Measurements from ENCODE around the gene IGFLR1.
"Not testable (repeated sequence)": the region's sequence is repeated elsewhere in the genome, so short reads cannot be mapped to it uniquely, and the experiment has no call there.

Gene IGFLR1

DNA sequence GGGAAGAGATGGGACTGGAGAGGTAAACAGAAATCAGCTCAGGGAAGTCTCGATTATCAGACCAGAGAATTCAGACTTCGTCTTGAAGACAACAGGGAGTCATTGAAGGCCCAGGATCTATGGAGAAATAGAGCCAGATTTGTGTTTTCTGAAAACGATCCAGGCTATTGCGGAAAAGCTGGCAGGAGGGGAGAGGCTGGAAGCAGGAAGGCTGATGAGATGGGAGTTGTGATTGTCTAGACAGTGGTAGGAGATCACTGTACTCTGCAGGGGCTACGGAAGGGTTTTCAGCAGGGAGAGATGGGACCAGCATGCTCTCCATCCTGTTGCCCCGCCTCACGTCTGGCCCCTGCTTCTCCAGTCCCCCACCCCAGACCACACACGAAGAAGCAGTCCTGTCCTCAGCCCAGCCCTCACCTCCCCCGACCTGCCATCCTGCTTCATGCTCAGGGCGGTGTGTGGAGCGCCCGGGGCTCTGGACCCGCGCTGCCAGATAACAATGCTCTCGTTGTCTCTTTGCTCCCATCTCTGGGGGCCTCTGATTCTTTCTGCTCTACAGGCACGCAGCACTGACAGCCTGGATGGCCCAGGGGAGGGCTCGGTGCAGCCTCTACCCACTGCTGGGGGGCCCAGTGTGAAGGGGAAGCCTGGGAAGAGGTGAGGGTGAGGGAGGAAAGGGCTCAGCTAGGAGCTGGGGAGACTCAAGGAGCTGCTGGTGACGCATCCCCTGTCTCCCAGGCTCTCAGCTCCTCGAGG, 35.0 kb upstream of the IGFLR1 start:
- no peak for DNase-seq (ENCODE audit: low read depth)

DNA sequence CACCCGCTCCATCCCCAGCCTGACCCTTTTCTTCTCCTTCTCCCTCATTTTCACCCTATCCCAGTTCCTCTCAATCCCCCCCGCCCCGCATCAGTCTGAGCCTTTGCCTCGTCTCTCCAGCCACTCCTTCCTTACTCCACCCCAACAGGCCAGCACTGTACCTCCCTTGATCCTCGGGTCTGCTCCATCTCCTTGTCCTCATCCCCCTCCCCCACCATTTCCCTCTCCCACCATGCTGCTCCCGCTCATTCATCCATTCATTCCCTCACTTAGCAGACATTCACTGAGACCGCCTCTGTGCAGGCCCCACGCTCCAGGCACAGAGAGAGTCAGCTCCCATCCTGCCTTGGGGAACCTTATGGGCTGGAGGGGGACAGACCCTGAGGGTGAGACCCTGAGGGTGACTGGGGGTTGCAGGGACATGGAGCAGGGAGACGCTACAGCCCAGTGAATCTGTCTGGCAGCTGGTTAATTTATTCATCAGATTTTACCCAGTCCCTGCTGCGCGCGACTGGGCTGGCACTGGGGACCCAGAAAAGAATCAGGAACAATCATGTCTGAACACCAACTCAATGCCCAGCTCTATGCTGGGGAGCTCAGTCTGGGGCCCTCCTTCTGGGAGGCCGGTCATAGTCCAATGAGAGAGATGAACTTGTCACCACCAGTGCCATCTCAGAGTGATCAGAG, 34.0 kb upstream of the IGFLR1 start:
- no peak for DNase-seq (ENCODE audit: low read depth)

DNA sequence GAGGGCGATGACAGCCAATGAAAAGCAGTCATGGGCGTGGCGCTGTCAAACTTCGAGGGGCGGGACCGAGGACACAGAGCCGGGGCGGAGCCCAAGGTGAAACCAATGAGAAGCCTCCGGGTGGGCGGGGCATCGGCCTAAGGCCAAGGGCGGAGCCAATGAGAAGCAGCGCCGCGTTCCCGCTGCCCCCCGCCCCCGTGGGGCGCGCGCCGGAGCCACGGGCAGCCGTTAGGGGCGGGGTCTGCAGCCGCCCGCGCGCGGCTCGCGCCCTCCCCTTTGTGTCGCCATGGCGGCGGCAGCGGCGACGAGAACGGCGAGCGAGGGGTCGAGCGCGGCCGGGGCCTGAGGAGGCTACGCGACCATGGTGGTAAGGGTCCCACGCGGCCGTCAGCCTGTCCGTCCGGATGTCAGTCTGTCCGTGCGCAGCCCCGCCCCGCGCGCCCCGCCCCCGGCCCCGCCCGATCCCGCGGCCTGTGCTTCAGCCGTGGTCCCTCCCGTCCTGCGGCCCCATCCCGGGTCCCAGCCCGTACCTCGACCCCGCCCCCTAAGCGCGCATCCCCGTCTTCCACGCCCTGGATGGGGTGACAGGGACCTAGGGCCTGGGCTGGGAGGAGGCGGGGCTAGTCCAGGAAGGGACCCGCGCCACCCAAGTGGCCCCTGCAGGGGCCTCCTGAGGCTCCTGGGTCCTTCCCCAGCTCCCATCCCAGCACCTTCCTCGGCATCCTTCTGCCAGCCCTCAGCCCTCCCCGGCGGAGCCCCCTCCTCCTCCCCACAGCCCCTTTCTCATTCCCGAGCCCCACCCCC, 33.2 kb upstream of the IGFLR1 start, which contains the start of gene ARHGAP33:
TSS of gene ARHGAP33 (plus strand) at position 267 of the 804 bp plus-strand sequence. CDS start at position 362, 95 bp downstream.
- peak; percentile 95 for DNase-seq (ENCODE audit: low read depth)

DNA sequence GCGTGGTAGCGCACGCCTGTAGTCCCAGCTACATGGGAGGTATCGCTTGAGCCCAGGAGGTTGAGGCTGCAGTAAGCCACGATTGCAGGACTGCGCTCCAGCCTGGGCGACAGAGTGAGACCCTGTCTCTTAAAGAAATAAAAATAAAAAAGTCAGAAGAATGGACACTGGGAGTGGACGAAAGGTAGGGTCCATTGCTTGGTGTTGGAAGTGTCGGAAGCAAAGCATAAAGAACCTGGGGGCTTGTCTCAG, 32.7 kb upstream of the IGFLR1 start:
- DNase-seq (ENCODE audit: low read depth): no peak

DNA sequence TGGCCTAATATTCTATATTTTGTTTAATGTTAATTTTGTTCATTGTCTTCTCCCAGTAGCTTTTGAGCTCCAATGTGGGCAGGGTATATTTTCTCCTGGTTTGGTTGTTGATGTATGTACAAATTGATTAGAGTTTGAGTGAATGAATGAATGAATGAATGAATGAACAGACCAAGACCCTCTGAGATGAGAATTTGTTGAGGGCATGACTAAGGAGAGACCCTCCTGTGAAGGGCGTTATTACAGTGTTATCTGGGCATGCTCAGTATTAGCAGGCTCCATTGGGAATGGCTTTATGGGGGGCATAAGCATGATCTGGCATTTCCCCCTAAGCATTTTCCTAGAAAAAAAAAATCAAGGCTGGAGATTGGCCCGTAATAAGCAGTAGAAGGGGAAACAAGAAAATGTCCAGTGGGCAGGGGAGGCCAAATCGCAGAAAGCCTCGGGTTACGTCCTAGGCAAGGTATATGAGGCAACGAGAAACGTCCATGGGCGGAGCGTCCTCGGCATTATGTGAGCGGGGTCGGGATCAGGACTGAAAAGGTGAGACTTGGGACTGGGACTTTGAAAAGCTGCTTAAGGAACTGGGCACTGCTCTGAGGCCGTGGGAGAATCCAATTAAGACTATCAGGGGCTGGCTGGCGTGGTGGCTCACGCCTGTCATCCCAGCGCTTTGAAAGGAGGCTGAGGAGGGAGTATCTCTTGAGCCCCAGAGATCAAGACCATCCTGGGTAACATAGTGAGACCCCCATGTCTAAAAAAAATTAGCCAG, 32.2 kb upstream of the IGFLR1 start:
- DNase-seq (ENCODE audit: low read depth): no peak

DNA sequence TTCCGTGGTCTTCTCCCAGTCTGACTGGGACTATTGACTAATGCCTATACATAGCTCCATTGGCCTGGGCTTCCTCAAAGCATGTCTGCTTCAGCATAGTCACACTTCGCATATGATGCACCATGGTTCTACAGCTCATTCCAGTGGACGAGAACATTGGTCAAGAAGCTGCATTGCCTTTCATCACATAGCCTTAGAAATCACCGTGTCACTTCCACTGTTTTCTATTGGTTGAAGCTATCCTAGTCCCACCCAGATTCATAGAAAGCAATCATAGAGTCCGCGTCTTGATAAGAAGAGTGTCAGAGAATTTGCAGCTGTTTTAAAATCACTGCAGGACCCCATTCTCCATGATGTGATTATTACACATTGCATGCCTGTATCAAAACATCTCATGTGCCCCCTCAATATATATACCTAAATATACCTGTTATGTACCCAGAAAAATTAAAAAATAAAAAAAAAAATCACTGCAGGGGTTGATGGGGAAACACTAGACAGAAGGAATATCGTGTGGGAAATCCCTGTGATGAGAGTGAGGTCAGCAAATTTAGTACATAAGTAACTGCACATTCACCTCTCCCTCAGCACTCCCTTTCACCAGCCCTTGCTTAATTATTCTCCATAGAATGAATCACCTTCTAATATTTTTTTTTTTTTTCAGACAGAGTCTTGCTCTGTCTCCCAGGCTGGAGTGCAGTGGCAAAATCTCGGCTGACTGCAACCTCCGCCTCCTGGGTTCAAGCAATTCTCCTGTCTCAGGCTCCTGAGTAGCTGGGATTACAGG, 31.0 kb upstream of the IGFLR1 start:
- no peak for DNase-seq (ENCODE audit: low read depth)

DNA sequence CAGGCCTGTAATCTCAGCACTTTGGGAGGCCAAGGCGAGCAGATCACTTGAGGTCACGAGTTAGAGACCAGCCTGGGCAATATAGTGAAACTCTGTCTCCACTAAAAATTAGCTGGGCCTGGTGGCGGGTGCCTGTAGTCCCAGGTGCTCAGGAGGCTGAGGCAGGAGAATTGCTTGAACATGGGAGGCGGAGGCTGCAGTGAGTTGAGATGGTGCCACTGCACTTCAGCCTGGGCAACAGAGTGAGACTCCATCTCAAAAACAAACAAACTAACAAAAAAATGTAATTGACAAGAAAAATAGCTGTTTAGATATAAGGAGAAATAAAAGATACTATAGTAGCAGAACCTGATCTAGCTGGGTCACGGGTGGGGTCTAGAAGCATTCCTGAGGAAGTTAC, 30.1 kb upstream of the IGFLR1 start:
- DNase-seq (ENCODE audit: low read depth): not testable (repeated sequence)

DNA sequence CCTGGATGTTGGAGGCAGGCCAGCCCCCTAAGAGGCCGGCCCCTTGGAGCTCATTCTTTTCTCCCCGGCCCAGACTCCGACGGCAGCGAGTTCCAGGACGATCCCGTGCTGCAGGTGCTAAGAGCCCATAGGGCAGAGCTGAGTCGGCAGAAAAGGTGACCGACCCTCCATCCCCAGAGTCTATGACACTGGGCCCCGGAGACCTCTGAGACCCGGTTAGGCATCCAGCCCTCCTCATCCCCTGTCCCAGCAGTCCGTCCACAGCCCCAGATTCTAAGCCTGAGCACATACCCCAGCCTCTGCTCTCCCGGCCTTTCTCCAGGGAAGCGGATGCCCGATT, 25.8 kb upstream of the IGFLR1 start:
- no peak for DNase-seq (ENCODE audit: low read depth)

DNA sequence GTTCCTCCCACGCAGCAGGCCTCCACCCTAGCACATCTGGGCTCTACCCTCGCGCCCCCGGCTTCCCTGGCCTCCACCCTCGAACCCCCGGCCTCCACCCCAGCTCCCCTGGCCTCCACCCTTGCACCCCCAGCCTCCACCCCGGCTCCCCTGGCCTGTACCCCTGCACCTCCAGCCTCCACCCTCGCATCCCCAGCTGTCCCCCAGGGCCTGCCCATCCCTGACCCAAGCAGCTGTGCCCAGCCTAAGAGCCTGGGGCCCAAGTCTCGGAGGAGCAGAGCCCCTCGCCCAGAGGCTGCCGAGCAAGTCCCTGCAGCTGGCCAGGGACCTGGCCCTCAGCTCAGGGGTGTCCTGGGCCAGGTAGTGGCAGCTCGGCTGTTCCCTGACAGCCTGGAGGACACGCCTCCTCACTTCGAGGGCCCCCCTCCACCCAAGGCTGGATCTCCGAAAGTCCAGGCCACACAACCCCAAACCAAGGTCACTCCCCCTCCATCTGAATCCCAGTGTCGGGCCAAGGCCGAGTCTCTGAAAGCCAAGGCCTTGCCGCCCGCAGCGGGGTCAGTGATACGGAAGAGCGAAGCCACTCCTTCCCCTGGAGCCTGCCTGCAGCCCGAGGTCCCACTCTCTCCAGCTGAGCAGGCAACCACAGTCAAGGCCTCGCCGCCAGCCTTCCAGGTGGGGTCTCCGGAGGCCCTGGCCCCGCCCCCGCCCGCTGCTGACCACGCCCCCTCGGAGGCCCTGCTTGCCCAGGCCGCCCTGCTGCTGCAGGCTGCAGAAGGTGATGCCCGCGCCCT, 25.2 kb upstream of the IGFLR1 start:
- no peak for DNase-seq (ENCODE audit: low read depth)

DNA sequence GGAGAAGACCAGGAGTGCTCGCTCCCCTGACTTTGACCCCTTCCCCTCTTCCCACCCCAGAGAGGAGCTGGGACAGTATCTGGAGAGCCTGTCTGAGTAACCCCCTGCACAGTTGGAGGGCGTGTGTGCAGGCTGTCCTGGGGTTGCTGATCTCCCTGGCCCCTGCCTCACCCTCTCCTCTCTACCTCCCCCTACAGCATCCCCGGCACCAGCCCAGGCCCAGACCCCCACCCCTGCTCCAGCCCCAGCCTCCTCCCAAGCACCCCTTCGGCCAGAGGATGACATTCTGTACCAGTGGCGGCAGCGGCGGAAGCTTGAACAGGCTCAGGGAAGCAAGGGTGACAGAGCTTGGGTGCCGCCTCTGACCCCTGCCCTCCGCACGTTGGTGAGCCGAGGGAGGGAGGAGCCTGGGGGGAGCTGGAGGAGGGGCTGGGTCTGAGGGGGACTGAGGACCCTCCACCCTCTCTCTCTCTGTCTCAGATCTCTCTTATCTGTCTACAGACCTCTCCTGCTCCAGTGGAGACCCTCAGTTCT, 24.4 kb upstream of the IGFLR1 start:
- DNase-seq (ENCODE audit: low read depth): no peak

DNA sequence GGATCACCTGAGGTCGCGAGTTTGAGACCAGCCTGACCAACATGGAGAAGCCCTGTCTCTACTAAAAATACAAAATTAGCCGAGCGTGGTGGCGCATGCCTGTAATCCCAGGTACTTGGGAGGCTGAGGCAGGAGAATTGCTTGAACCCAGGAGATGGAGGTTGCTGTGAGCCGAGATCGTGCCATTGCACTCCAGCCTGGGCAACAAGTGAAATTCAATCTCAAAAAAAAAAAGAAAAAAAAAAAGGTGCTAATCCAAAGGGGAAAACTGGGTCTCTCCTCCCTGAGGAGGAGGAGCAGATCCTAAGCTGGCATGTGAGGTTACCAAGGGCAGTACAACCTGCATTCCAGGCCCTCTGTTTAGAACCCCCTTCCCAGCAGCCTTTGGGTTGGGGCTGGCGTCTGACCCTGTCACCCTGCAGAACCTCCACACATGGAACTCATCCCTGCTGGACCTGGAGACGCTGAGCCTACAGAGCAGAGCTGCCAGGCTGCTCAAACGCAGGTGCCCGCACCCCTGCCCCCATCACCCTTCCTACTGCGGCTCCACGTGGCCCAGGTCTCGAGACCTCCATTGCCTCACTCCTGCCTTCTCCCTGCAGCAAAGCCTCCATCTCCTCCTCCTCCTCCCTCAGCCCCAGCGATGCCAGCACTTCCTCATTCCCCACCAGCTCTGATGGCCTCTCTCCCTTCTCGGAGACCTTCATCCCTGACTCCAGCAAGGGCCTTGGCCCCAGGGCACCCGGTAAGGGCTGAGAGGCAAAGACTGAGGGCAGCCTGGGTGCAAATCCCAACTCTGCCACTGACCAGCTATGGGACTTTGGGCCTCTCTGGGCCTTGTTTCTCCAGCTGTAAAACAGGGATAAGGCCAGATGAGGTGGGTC, 22.4 kb upstream of the IGFLR1 start:
- no peak for DNase-seq (ENCODE audit: low read depth)

DNA sequence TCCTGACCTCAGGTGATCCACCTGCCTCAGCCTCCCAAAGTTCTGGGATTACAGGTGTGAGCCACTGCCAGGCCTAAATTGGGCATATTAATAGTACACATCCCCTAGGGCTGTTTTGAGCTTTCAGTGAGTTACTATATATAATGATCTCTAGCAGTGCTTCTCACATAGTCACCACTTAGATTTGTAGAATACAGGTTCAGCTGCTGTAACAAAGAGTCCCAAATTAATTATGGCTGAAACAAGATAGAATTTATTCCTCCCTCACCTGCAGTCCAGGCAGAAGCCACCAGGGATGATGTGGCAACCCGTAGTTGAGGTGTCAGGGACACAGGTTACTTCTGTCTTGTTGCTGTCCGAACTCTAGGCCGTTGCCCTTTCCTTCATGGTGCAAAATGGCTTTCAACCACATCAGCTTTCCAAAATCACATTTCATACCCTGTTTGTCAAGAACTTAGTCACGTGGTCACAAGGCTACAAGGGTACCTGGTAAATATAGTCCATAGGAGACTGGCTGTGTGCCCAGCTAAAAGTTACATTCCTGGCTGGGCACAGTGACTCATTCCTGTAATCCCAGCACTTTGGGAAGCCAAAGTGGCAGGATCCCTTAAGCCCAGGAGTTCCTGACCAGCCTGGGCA, 18.6 kb upstream of the IGFLR1 start:
- no peak for DNase-seq (ENCODE audit: low read depth)

DNA sequence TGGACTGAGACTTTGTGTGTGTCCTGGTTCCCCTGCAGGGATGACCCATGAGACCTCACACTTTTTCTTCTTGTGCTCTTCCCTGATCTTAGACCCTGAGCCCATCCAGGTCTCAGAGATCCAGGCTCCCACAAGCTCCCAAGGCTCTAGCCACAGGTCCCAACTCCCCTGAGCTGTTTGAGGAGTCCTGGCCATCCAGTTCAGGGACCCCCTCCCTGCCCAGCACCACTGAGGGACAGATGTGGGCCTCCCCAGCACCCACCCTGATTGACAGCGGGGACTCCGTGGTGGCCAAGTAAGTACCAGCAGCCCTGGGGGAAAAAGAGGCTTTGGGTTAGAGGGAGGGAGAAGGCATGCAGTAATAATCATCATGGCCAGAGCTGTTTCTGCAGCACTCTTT, 17.4 kb upstream of the IGFLR1 start:
- no peak for DNase-seq (ENCODE audit: low read depth)

DNA sequence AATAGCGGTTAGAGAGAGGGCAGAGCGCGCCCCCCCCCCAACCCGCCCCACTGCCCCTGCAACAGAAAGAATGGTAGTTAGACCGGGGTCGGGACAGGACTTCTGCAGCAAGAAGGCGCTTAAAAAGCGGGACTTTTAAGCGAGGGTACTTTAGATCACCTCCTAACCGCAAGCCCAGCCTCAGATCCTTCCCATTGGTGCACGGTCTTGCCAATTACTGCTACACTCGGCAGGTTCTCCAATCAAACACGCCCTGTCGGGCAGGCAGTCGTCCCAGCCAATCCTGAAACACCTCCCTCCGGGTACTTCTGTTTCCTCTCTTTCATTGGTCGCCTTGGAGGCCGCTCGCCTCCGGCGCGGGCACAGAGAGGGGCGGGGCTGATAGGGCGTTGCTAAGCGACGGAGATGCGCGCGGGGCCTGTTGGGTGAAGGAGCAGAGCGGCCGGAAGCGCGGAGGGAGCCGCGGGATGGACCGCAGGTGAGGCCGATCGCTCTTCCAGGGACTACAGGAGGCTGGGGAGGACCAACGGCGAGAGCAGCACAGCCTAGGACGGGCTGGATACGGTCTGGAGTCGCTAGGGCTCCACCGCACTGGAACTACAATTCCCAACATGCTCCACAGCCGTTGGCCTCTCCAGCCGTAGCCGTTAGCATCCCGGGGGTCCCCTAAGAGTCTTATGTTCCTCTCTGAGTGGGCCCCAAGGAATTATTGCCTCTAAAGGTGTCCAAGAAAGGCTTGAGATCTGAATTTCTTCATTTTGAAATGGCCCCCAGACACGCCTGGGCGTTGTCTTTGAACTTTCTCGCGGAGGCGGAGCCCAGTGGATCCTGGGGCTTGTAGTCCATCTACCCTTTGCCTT, 15.7 kb upstream of the IGFLR1 start, which contains the start of gene PROSER3:
TSS of gene PROSER3 (plus strand) at position 428 of the 860 bp plus-strand sequence. CDS start at position 468, 40 bp downstream.
- peak; percentile 98 for DNase-seq (ENCODE audit: low read depth)

DNA sequence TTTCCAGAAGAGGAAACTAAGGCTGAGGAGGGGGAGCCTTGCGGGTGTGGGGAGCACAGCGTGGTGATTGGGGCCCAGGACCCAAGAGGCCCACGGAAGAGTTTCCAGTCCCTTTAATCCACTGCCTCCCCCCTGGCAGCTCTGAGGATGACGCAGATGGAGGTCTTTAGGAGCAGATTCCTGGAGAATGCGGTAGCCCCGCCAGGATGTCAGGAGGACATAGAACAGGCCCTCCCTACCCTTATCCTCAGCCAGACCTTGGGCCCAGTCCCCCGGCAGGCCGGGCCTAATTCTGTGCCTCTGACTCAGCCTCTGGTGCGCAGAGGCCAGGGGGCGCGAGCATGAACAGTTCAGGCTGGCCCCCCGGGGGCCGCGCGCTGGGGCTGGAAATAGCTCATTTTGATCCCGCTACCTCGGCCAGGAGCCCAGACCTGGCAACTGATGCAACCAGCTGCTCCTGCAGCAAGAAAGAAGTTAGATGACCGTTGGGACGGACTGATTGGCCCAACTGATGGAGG, 15.0 kb upstream of the IGFLR1 start:
- no peak for DNase-seq (ENCODE audit: low read depth)

DNA sequence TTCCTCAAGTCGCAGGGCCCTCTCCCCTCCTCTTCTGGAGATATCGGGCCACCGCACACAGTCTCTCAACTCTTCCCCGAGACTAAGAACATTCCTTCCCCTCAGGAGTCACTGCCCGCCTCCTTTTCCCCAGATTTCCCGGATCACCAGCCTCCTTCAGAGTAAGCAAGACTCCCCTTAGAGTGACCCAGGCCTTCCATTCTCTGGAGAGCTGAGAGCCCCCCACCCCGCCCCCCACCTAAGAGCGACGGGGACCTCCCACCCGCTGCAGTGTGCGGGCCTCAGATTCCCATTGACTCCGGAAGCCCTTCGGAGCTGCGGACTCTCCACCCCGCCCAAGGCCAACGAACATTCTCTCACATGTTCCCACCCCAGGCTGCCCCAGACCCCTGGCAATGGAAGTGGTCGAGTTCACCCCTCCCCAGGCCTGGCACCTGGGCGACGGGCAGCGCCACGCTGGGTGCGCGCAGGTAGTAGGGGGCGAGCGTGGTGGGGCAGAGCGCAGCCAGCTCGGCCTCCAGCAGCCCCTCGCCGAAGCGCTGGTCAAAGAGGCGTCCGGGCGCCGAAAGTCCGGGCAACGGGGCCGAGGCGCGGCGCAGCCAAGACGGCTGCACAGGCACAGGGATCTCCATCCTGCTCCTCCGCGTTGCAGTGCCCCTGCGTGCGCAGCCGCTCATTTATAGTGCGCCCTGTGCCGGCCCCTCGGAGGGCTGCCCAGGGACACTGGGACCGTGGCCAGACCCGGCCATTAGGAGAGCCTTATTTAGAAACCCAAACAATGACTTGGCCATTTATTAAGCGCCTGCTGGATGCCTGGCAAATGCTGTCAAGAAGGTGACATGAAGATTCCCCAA, 14.4 kb upstream of the IGFLR1 start, which contains the start of gene HSPB6:
TSS of gene HSPB6 (minus strand) at position 653 of the 854 bp plus-strand sequence. CDS start at position 632, 21 bp downstream.
- no peak for DNase-seq (ENCODE audit: low read depth)
